ENCODE results near the gene PRDX6. TPM values are rescaled to one million over a fixed set of nuclear protein-coding genes. Genes with fewer than 3 reads are reported as not detected.

The PRDX6 gene
- total RNA-seq, 1 donor from 2014 or later, result 109 TPM

Other genes starting within 250 kb of the PRDX6 start
- not detected in 2 replicates for gene SLC9C2, start 125.7 kb downstream of the PRDX6 start, total RNA-seq
- not detected in 2 replicates for gene TEX50, start 158.0 kb downstream of the PRDX6 start, total RNA-seq
- gene ANKRD45, start 192.5 kb downstream of the PRDX6 start, total RNA-seq, result 0.11 TPM in 1 of 2 replicates, not detected in the other
- gene KLHL20, start 237.6 kb downstream of the PRDX6 start, total RNA-seq, result 21.4 and 21.5 TPM in 2 replicates

Data from T-helper 2 cell treated with Interferon-gamma antibody and Interleukin-4, amounts not matched to agents 100 ng/mL and 5 ng/mL, for 36 hours (primary cell).